Activated CD4-positive, alpha-beta T cell treated with anti-CD3 and anti-CD28 coated beads, Interleukin-2, amount 50 U/mL, for 4 hours (primary cell): ENCODE results near the gene TYW5.
"Not testable (repeated sequence)": the region's sequence is repeated elsewhere in the genome, so short reads cannot be mapped to it uniquely, and the experiment has no call there.

Experiments
- DNase-seq, 2 experiments: peaks; one replicate each; pipeline ENCODE4 v3.0.0-alpha.2; 2020

The TYW5 gene

GRCh38 chr2:199912553-199913114 is 42.7 kb downstream of the TYW5 start:
- DNase-seq, result not testable (repeated sequence)

GRCh38 chr2:199911877-199912161 is 43.5 kb downstream of the TYW5 start:
- DNase-seq, result no peak

- peak; percentile 88 for DNase-seq
Measured at GRCh38 chr2:199911052-199911876, 44.0 kb downstream of the TYW5 start, which contains the start of gene C2orf69. TSS of gene C2orf69 (plus strand) at chr2:199911293. CDS start at chr2:199911439, 146 bp downstream.

- no peak for DNase-seq
Measured at GRCh38 chr2:199910338-199911051, 44.8 kb downstream of the TYW5 start.

GRCh38 chr2:199907008-199907714 is 48.1 kb downstream of the TYW5 start:
- DNase-seq, result no peak

- DNase-seq, result no peak
Measured at GRCh38 chr2:199903111-199903510, 52.2 kb downstream of the TYW5 start.

GRCh38 chr2:199902486-199903110 is 52.7 kb downstream of the TYW5 start:
- DNase-seq, result no peak

- no peak for DNase-seq
Measured at GRCh38 chr2:199901942-199902341, 53.3 kb downstream of the TYW5 start.

- no peak for DNase-seq
Measured at GRCh38 chr2:199896617-199897016, 58.7 kb downstream of the TYW5 start.

GRCh38 chr2:199895406-199895805 is 59.9 kb downstream of the TYW5 start:
- no peak for DNase-seq

GRCh38 chr2:199883474-199884212 is 71.6 kb downstream of the TYW5 start:
- no peak for DNase-seq

- no peak for DNase-seq
Measured at GRCh38 chr2:199882667-199883066, 72.6 kb downstream of the TYW5 start.
